Endothelial cell of umbilical vein (primary cell): ENCODE data around the gene SERTAD1. TPM values are rescaled to one million over a fixed set of nuclear protein-coding genes. Genes with fewer than 3 reads are reported as not detected.

Experiments used
- BruUV-seq: library from RNA; stranded (reverse); fragments of 400-500 nt; replicated peaks from 2 replicates; lab custom pipeline; 2021; lab: Mats Ljungman, UMichigan
- CTCF ChIA-PET: fragments of 300-600, 350-600 bp; sonication (Branson Sonifier 250); formaldehyde crosslinking; loops from one replicate; lab custom pipeline; 2021; ENCODE audit warnings: antibody characterized with exemption, inconsistent platforms; lab: Charles Lee
- POLR2A ChIA-PET: fragments of 300-600, 350-600 bp; sonication (Branson Sonifier 250); formaldehyde crosslinking; loops from one replicate; lab custom pipeline; 2021; ENCODE audit warnings: antibody characterized with exemption, inconsistent platforms; lab: Charles Lee
- DNase-seq: peaks from one replicate; pipeline ENCODE4 v3.0.0-alpha.2; 2011; ENCODE audit warnings: low read depth, low spot score
- FAIRE-seq: peaks from 2 replicates; lab custom pipeline; 2011; peaks lifted over from hg19 to GRCh38; lab: Jason Lieb, UNC
- H2AFZ ChIP-seq: 2 replicates; pipeline ENCODE4 v1.6.0; 2012; ENCODE audit warnings: low read depth, low read length, control low read depth, inconsistent platforms
- H3K27ac ChIP-seq: 2 replicates; pipeline ENCODE4 v1.5.1; 2011; ENCODE audit warnings: low read depth, mild to moderate bottlenecking, control low read depth, low read length, moderate library complexity; ENCODE audit not compliant: insufficient read depth
- H3K27me3 ChIP-seq, 2 experiments: 2 replicates each; pipeline versions ENCODE4 v1.6.0 to v1.6.1; 2011; ENCODE audit warnings: low read length in 2 of 2, mixed read lengths in 1 of 2; ENCODE audit not compliant: control insufficient read depth in 2 of 2, insufficient read depth in 2 of 2
- H3K36me3 ChIP-seq, 2 experiments: 2 replicates in 1 of 2; 3 replicates in 1 of 2; pipeline ENCODE4 v1.5.1; 2011; ENCODE audit warnings: low read length in 2 of 2, mild to moderate bottlenecking in 1 of 2, moderate library complexity in 1 of 2; ENCODE audit not compliant: control insufficient read depth in 2 of 2, insufficient read depth in 2 of 2; ENCODE audit errors: extremely low read depth in 1 of 2
- H3K4me1 ChIP-seq: 3 replicates; pipeline ENCODE4 v1.5.1; 2011; ENCODE audit warnings: mild to moderate bottlenecking, low read length; ENCODE audit not compliant: control insufficient read depth, insufficient read depth; ENCODE audit errors: extremely low read depth
- H3K4me2 ChIP-seq: 2 replicates; pipeline ENCODE4 v1.6.1; 2011; ENCODE audit warnings: low read length, control low read depth, mixed read lengths; ENCODE audit not compliant: insufficient read depth
- H3K4me3 ChIP-seq, 3 experiments: fragments of 200-600 bp in 1 of 3; sonication (generic), shearing (Covaris generic) in 1 of 3; replicated peaks in 1 of 3; 2 replicates each; pipeline ENCODE4 v1.5.1; 2011 to 2016; ENCODE audit warnings: control low read depth in 3 of 3, low read length in 3 of 3, mild to moderate bottlenecking in 2 of 3, inconsistent platforms in 1 of 3, low read depth in 1 of 3, moderate library complexity in 1 of 3; ENCODE audit not compliant: insufficient read depth in 1 of 3
- H3K79me2 ChIP-seq: 2 replicates; pipeline ENCODE4 v1.6.0; 2012; ENCODE audit warnings: low read length, inconsistent platforms; ENCODE audit not compliant: control insufficient read depth, insufficient read depth
- H3K9ac ChIP-seq: replicated peaks from 2 replicates; pipeline ENCODE3; 2011; ENCODE audit warnings: low read length, control low read depth; ENCODE audit not compliant: insufficient read depth; ENCODE audit errors: extremely low read depth
- H3K9me1 ChIP-seq: replicated peaks from 3 replicates; pipeline ENCODE4 v1.6.0; 2011; ENCODE audit warnings: mild to moderate bottlenecking, low read length; ENCODE audit not compliant: control insufficient read depth, insufficient read depth; ENCODE audit errors: extremely low read depth
- H3K9me3 ChIP-seq: replicated peaks from 2 replicates; pipeline ENCODE4 v1.5.1; 2012; ENCODE audit warnings: low read length, inconsistent platforms; ENCODE audit not compliant: control insufficient read depth, insufficient read depth
- H4K20me1 ChIP-seq: replicated peaks from 2 replicates; pipeline ENCODE3; 2011; ENCODE audit warnings: mild to moderate bottlenecking, low read length; ENCODE audit not compliant: control insufficient read depth, insufficient read depth; ENCODE audit errors: extremely low read depth
- EZH2 ChIP-seq: IDR thresholded peaks from 2 replicates; pipeline ENCODE4 v1.6.1; 2012; ENCODE audit warnings: borderline replicate concordance, low read depth, mild to moderate bottlenecking, moderate library complexity, low read length, inconsistent platforms; ENCODE audit not compliant: severe bottlenecking
- FOS ChIP-seq: IDR thresholded peaks from 2 replicates; pipeline ENCODE4 v1.6.1; 2011; ENCODE audit warnings: mild to moderate bottlenecking, low read length, moderate library complexity, borderline replicate concordance; ENCODE audit not compliant: insufficient read depth
- GATA2 ChIP-seq: IDR thresholded peaks from 2 replicates; pipeline ENCODE4 v1.7.0; 2011; ENCODE audit warnings: low read depth, mild to moderate bottlenecking, moderate library complexity, mixed read lengths, low read length; ENCODE audit not compliant: insufficient read length, insufficient read depth
- JUN ChIP-seq: IDR thresholded peaks from 2 replicates; pipeline ENCODE4 v1.6.1; 2011; ENCODE audit warnings: borderline replicate concordance, low read depth; ENCODE audit not compliant: insufficient read length, insufficient read depth
- MYC ChIP-seq: IDR thresholded peaks from one replicate; pipeline ENCODE4 v1.6.1; 2011; ENCODE audit warnings: mild to moderate bottlenecking, low read depth, low read length
- POLR2A ChIP-seq: IDR thresholded peaks from 2 replicates; pipeline ENCODE4 v1.6.1; 2012; ENCODE audit warnings: low read depth, mild to moderate bottlenecking, control low read depth, low read length
- POLR2AphosphoS5 ChIP-seq: IDR thresholded peaks from 2 replicates; pipeline ENCODE4 v1.6.1; 2012; ENCODE audit warnings: low read depth, mild to moderate bottlenecking, control low read depth, low read length, moderate library complexity; ENCODE audit not compliant: insufficient read depth
- dilution Hi-C: fragments of 300-500 bp; cut with MboI; formaldehyde crosslinking; loops from one replicate; pipeline ENCODE4 v1.15.0; 2019; ENCODE audit warnings: low sequenced_read_pairs; ENCODE audit not compliant: extremely low pct_ligation_motif_present
- intact Hi-C: fragments of 100-400 bp; cut with micrococcal nuclease; formaldehyde crosslinking; loops from one replicate; pipeline ENCODE4 v1.10.0; 2022
- polyA plus RNA-seq, 4 experiments: library from polyadenylated mRNA; depleted of rRNA in 3 of 4; stranded (reverse) in 3 of 4; unstranded in 1 of 4; fragments of >200 nt; gene quantifications; 2 replicates each; pipeline versions ENCODE4 v1.2.1 to v1.2.3, GENCODE V29; 2011 to 2012; ENCODE audit warnings: missing spikeins in 1 of 4
- total RNA-seq: library from RNA; stranded (reverse); gene quantifications from 2 replicates; pipeline ENCODE4 v1.2.3, GENCODE V29; 2021
- TF ChIP-seq, protein P1 (sequence below): IDR thresholded peaks from 2 replicates; pipeline ENCODE4 v1.6.1; 2011; ENCODE audit not compliant: insufficient read depth, insufficient read length
- TF ChIP-seq, protein P2 (sequence below), 2 donors: IDR thresholded peaks; 1 replicate in 1 of 2; 2 replicates in 1 of 2; pipeline ENCODE4 v1.5.1; 2011; ENCODE audit warnings: low read length in 2 of 2, mild to moderate bottlenecking in 2 of 2, moderate library complexity in 2 of 2, control low read depth in 1 of 2, inconsistent platforms in 1 of 2, low read depth in 1 of 2; ENCODE audit not compliant: insufficient read depth in 1 of 2; ENCODE audit errors: extremely low read depth in 1 of 2

Gene SERTAD1
- total and polyA plus RNA-seq, 2 donors (not counting 3 experiments of a cell fraction or from before 2014, with no cell fraction given) = 8.8 to 15.3 TPM

DNA sequence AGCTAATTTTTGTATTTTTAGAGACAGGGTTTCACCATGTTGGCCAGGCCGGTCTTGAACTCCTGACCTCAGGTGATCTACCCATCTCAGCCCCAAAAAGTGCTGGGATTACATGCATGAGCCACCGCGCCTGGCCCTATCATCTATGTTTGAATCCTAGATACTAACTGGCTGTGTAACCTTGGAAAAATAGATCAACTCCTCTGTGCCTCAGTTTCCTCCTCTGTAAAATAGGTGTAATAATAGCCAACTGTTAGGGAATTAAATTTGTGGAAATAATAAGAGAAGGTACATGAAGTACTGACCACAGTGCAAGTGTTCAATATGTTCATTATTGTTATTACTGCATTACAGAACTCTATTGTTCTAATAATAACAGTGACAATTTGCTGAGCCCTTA, 45.3 kb upstream of the SERTAD1 start:
- Histone ChIP-seq H3K36me3 (no peaks in the 10 kb centered on the region), H3K27me3 (peaks cover 2 to 5% of the 10 kb centered on the region in 2 experiments), H4K20me1 (no peaks in the 10 kb centered on the region), H3K27ac (no peak overlapping the region), H3K4me1 (peaks cover 6% of the 10 kb centered on the region), H3K4me3 (no peak overlapping the region), H3K9me1 (no peaks in the 10 kb centered on the region), H3K9me3 (no peaks in the 10 kb centered on the region), H3K79me2 (no peaks in the 10 kb centered on the region), H3K9ac (no peak overlapping the region), H2AFZ (no peak overlapping the region), H3K4me2 (no peak overlapping the region)
- DNase-seq (no peak), FAIRE-seq (no peak)
- TF ChIP-seq GATA2 (no peak), POLR2A (no peak), MYC (no peak), JUN (no peak), FOS (no peak), POLR2AphosphoS5 (no peak), EZH2 (no peak)
- TF ChIP-seq, protein P1, sequence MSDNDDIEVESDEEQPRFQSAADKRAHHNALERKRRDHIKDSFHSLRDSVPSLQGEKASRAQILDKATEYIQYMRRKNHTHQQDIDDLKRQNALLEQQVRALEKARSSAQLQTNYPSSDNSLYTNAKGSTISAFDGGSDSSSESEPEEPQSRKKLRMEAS = no peak
- TF ChIP-seq, protein P2, sequence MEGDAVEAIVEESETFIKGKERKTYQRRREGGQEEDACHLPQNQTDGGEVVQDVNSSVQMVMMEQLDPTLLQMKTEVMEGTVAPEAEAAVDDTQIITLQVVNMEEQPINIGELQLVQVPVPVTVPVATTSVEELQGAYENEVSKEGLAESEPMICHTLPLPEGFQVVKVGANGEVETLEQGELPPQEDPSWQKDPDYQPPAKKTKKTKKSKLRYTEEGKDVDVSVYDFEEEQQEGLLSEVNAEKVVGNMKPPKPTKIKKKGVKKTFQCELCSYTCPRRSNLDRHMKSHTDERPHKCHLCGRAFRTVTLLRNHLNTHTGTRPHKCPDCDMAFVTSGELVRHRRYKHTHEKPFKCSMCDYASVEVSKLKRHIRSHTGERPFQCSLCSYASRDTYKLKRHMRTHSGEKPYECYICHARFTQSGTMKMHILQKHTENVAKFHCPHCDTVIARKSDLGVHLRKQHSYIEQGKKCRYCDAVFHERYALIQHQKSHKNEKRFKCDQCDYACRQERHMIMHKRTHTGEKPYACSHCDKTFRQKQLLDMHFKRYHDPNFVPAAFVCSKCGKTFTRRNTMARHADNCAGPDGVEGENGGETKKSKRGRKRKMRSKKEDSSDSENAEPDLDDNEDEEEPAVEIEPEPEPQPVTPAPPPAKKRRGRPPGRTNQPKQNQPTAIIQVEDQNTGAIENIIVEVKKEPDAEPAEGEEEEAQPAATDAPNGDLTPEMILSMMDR (IDR thresholded peaks at IDR 0.05; ENCODE audit: extremely low read depth in 1 of 2, insufficient read depth in 1 of 2, low read depth in 1 of 2, low read length in 2 of 2) = no peak
- BruUV-seq = no TSS peak
- dilution Hi-C loops (no loop called here), intact Hi-C loops (no loop called here)
- POLR2A ChIA-PET = no interaction called here
- CTCF ChIA-PET = interaction anchor here (1.3 kb wide), 1 partner anchor 166 kb away, joined by 4 read pairs; no protein-coding TSS in a partner anchor
